HuH-7.5 (cell line): ENCODE data around the gene DIP2A.

Experiments used
- DNase-seq: peaks from one replicate; pipeline ENCODE4 v3.0.0; 2011; ENCODE audit warnings: low spot score

Gene DIP2A

DNA sequence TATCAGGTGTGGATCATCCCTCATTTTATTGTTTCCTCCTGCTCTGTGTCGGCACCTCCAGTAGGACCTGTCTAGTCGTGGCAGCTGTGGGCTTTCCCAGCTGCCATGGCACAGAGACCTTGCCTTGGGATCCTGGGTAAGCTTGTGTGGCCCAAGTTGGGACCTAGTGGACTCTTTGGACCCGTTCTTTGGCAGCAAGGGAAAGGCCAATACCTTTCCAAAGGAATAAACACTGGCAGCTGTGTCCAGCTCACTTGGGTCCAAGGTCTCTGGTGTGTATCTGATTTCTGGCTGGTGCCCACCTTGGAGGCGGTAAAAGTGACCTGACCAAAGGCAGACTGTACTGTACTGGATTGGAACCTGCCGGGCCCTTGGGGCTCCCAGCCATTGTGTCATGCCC lies 21.8 kb downstream of the DIP2A start:
- no peak for DNase-seq

DNA sequence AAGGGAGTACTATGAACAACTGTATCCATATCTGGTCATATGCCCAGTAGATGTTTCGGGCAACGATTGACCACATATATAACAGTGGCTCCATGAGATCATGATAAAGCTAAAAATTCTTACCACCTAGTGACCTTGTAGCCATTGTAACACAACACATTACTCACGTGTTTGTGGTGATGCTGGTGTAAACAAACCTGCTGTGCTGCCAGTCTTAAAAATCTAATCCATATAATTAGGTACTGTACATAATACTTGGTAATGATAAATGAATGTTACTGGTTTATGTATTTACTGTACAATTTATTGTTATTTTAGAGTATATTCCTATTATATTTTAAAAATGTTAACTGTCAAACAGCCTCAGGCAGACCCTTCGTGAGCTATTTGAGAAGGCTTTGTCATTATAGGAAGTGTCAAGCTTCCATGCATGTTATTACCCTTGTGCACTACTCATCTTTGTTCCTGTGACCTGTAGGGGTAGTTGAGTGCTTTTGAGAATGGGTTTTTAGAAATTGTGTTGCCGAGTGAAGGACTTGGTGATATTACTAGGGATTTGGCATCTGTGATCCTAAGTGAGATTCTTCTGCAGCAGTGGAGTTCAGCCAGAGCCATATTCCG lies 23.6 kb downstream of the DIP2A start:
- no peak for DNase-seq

DNA sequence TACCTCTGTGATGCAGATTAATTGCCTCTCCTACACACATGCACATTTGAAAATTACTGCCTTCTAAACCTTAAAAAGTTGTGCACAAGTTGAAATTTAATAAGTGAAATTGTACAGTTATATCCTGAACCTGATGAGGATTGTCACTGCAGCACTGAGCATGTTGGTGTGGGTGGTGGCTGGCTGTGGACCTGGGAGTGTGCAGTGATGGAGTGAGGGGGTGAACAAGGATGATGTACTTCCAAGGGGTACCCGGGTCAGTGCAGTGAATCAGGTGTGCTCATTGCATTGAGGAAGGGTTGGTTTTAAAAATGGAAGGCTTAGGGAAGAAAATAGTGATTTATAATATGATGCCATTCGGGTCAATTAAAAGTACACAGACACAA lies 24.1 kb downstream of the DIP2A start:
- DNase-seq, result no peak

DNA sequence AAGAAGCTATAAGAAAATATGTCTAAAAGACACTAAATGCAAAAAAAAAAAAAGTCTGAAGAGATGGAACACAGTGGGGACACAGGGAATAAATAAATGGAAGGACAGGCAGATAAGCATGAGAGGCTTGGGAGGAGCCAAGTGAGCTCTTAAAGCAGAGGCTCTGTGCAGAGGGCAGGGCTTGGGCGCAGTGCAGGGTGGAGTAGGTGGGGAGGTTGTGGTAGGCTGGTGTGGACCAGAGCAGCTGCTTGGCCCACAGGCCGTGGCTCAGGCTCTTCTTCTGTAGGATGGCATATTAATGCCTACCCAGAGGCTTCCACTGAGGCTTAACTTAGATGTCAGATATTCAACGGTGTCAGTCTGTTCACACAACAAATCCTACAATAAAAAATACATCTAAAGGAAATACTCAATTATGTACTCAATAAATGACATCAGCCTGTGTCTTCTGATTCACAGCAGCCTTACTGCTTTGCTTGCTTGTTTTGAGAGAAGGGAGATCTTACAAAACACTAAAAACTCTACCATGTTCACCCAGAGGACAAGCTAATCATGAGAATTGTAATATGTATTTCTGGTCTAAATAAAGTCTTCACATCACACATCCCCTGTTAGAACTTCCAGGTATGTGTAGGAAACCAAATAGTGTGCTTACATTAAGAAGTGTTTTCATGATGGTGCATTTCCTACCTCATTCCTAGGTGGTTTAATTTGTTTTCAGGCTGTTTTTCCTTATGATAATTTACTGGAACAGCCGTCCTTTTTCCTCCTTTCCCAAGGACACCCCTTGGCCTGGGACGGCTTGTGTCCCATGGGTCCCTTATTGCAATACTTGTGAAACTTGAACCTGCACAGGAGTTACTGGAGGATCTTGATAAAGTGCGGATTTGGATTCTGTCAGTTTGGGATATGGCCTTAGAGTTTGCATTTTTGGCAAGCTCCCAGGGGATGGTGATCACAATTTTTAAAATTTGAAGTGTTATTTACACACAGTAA lies 24.9 kb downstream of the DIP2A start:
- DNase-seq, result no peak

DNA sequence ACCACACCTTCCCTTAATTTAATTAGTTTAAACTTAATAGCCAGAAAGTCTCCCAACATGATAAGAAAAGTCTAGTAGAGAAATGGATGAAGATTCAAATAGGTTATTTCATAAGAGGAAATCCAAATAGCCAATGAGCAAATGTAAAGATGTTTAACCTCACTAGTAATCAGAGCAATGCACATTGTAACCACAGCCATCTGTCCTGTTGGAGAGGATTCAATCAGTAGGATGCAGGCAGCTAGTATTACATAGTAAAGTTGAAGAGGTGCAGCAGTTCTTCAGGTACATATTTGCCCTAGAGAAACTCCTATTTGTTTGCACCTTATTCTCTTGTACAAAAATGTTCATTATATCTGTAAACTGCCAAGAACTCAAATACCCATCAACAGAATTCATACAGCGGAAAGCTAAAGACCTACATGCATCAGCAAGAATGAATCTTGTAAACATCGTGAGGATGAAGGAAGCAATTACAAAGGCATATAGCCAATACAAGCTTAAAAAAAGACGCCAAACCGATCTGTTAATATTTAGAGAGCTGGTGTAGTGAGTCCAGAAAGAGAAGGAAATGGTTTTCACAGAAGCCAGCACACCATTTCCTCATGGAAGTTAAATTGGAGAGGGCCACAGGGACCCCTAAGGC lies 27.9 kb downstream of the DIP2A start:
- no peak for DNase-seq

DNA sequence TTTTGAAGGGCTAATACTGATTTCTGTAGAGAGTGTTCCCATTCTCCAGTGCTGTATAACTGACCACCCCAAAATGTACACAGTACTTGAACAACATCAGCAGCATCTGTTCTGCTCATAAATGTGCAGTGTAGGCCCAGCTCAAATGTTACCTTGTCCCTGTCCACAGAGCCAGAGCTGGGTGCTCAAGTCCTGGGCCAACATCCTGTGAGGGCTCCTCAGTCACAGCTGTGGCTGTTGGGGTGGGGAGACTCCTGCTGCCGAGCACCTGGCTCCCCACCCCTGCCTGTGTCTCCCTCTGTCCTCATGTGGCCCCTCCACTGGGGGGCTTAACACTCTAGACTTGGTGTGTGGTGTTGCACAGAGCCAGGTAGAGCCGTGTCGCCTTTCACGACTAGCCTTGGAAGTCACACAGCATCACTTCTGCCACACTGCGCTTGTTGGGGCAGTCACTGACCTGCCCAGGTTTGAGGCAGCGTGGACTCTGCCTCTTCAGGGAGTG lies 30.5 kb downstream of the DIP2A start:
- DNase-seq, result no peak

DNA sequence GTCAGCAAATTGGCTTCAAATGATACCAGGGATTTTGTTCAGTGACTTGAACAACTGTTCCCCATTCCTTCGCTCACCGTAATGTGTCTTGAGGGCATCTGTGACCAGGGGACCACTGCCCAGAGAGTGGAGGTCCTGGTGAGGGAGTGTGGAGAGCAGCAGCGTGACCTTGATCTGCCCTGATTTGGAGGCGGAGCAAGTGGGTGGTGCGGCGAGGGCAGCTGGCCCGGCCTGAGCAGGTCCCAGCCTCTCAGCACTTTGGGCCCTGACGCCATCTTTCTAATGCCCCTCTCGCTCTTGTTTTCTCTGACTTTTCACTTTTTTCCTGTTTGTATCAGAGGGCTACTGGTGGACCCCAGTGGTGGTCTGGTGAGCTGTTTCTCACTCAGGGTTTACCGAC lies 31.1 kb downstream of the DIP2A start:
- no peak for DNase-seq

DNA sequence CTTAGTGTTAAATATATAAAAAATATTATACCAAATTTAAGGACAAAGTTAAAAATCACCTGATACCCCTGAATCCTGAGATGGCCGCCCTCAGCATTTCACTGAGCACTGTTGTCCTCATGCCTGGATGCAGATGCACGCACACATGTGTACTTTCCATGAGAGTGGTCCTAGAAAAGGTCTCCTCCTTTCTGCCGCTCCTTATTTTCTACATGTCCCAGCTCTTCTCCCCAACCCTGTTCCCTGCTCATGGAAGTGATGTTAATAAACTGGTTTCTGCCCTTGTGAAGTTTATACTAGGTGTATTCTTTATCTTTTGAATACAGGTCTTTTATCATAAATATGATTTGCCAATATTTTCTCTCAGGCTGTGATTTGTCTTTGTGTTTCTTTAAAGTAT lies 32.9 kb downstream of the DIP2A start:
- no peak for DNase-seq

DNA sequence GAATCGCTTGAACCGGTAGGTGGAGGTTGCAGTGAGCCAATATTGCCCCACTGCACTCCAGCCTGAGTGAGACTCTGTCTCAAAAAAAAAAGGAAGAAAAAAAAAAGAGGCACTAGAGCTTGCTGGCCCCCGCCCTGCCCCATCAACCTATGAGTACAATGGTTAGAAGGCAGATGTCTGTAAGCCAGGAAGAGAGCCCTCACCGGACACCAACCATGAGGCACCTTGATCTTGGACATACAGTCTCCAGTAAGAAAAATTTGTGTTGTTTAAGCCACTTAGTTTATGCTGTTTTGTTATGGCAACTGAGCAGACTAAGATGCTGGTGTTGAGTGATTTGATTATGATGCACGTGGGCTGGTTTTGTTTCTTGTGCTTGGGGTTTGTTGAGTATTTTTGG lies 34.2 kb downstream of the DIP2A start:
- DNase-seq, result no peak

DNA sequence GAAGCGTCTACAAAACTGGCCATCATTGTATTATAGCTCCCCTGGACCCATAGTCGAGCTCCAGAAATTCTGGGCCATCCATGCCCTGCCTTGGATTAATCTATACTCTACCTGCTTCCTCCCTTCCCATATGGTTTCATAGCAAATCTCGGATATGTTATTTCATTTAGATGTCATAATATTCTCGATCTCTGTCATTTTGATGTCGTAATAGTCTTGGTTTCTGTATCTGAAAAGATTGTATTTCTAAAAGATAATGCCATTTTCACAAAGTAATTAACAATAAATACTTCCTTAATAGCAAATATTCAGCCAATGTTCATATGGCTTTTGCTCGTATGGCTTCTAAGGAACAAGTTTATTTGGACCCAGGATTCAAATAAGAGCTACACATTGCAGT lies 35.1 kb downstream of the DIP2A start:
- DNase-seq, result no peak

DNA sequence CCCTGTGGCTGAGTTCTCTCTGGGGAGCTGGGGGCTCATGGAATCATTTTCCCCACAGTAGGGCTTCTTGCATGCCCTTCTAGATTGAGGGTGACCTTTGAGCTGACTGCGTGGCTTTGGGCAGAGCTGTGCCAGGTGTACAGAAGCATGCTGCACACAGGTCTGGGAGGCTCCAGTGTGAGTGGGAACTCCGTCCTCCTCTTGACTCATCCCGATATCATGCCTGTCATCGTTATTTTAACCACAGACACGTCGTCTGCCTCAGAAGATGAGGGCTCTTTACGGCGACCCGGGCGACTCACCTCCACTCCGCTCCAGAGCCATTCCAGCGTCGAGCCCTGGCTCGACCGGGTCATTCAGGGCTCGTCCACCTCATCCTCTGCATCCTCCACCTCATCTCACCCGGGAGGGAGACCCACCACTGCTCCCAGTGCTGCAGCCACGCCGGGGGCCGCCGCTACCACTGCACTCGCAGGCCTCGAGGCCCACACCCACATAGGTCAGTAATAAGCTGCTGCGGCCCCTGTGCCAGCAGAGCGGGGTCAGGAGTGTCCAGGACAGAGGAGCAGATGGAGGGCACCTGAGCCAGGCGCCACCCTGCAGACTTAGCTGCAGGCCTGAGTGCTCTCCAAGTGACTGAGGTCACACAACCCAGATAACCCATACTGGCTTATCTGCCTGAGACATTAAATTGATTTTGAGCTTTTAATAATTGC lies 39.8 kb downstream of the DIP2A start:
- DNase-seq, result no peak

DNA sequence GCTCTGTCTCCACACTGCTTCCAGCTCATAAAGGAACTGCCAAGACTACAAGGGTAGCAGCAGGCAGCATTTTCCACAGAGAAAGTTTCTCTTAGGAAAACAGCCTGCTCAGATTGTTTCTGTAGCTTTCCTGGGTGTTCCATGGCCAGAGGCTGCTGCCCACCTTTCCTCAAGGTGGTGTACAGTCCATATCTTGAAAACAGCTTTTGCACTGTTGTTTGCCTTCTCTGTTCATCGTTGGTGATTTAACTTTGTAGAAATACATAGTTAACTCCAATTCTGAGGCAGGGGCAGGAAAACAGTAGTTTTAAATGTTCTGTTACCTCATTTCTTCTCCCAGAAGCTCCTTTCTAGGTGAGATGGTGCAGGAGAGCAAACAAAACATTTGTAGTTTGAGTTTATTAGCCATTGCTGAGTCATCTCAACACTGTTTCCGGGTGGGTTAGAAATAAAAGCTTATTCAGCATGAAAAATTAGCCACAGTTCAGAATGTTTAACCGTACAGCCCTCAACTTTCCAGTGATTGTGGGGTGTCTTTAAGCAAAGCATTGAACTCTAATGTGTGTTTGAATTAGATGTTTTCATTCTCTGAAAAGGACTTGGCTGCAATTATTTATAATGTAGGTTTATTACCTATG lies 41.7 kb downstream of the DIP2A start:
- DNase-seq, result no peak

DNA sequence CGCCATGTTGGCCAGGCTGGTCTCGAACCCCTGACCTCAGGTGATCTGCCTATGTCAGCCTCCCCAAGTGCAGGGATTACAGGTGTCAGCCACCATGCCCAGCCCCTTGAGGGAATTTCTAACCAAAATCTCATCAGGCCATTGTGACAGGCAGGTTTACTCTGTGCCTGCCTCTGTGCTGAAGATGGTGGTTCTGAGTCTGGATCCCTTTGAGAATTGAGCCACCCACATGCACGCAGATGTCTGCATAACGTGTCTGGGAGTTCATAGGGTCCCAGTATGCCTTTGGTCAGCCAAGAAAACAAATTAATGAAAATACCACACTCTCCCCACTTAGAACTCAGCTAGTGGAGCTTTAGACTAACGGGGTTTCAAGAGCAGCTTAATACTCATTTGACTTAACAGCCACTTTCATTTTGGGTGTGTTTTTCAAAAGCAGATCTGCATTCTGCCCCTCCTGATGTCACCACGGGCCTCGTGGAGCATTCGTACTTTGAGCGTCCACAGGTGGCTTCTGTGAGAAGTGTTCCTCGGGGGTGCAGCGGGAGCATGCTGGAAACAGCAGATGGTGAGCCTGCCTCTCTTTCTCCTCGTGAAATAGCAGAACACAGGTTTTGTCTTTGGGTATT lies 45.3 kb downstream of the DIP2A start:
- no peak for DNase-seq

DNA sequence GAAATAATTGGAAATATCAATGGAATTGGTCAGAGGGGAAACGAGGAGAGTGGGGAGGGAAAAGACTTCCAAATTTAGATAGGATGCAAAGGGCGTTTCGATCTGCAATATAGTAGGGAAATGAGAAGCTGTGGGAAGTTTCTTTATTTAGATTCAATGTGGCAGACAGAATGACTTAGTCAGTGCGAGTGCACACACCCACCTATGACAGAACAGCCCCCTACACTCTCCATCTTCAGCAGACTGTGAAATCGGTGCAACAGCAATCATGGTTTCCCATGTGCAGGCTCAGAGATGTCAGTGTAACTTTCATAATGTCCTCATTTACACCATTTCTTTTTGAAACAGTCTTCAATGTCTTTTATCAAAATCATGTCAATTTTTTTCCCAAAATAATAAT lies 46.0 kb downstream of the DIP2A start:
- no peak for DNase-seq

DNA sequence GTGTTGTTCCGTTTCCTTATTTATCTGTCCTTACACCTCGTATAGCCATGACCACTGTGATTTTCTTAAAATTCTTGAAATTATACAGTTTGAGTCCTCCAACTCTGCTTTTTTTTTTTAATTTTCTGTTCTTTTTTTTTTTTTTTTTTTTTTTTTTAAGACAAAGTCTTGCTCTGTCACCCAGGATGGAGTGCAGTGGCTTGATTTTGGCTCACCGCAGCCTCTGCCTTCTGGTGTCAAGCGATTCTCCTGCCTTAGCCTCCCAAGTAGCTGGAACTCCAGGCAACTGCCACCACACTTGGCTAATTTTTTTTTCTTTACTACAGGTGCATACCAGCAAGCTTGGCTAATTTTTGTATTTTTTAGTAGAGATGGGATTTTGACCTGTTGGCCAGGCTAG lies 48.9 kb downstream of the DIP2A start:
- no peak for DNase-seq

DNA sequence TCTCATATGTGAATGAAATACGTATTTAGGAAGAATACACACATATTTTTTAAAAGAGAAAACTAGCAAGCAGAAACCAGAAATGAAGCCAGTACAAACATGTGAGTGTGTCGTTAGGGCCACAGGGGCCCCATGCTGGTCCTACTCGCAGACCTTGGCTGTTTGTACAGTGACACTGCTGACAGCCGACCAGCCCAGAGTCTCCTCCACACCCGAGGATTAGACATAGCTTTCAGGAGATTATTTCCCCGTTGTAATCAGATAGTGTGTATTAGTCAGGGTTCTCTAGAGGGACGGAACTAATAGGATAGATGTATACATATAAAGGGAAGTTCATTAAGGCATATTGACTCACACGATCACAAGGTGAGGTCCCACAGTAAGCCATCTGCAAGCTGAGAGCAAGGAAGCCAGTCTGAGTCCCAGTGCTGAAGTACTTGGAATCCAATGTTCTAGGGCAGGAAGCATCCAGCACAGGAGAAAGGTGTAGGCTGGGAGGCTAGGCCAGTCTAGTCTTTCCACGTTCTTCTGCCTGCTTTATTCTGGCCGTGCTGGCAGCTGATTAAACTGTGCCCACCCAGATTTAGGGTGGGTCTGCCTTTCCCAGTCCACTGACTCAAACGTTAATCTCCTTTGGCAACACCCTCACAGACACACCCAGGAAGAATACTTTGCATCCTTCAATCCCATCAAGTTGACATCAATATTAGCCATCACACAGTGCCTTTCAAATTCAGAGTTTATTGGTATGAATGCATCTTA lies 51.2 kb downstream of the DIP2A start:
- peak; percentile 69 for DNase-seq

DNA sequence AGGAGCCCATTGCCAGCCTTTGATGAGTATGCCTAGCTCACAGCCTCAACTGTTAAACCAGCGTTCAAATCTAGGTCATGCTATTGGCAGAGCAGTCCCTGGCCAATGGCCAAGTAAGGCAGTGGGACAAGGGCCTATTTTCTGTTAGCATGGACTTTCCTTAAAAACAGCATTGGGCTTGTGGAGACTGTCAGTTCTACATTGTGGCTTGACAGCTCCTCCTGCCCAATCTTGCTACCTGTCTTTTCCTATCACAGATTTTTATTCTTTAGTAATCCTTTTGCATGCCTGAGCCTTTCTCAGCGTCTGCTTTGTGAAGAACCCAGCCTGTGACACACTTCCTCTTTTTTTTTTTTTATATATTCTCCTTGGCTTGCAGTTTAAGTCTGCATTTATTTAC lies 56.4 kb downstream of the DIP2A start:
- no peak for DNase-seq

DNA sequence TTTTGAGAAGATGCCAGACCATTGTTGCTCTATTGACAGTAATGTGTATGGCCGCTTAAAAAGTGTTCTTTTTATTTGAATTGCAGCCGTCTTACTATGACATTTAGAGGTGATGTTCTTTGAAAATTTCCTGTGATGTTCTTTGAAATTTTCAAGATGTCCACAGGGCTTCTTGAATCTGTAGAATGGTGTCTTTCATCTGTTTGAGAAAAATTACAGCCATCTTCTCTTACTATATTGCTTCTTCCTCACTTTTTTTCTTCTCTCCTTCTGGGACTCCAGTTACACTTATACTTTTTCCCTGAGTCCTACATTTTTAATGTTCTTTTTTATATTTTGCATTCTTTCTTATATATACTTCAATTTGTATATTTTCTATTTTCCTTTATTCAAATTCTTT lies 57.4 kb downstream of the DIP2A start:
- DNase-seq, result no peak

DNA sequence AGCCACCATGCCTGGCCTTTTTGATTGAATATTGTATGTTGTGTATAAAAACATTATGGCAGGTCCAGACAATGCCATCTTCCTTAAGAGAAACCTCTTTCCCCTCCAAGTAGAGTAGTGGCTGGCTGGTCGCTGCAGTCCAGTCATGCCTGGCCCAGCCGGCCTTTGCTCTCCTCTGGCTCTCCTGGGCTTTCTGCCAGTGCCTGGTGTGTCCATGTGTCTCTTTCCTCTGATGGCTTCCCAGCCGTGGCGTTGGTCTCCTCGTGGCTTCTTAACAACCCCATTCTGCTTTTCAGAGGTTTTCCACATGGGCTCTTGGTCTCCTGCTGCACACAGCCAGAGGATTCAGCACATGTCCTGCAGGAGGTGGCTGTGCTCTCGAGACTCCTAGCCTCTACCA lies 58.7 kb downstream of the DIP2A start:
- DNase-seq, result no peak

DNA sequence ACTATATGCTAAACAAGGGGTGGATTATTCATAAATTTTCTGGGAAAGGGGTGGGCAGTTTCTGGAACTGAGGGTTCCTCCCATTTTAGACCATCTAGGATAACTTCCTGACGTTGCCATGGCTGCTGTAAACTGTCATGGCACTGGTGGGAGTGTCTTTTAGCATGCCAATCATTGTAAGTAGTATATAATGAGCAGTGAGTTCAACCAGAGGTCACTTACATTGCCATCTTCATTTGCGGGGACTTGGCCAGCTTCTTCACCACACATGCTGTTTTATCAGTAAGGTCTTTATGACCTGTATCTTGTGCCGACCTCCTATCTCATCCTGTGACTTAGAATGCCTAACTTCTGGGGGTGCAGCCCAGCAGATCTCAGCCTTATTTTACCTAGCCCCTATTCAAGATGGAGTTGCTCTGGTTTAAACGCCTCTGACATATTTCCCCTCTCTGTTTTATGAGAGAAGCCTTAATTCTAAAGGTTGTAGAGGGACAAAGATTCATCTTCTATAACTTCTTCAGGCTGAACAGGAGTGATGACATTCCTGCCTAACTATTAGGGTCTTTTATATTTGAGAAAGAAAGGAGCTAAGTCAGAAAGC lies 60.4 kb downstream of the DIP2A start:
- DNase-seq, result no peak
